ENCODE measurements around the gene IL27RA.

The IL27RA gene

DNA sequence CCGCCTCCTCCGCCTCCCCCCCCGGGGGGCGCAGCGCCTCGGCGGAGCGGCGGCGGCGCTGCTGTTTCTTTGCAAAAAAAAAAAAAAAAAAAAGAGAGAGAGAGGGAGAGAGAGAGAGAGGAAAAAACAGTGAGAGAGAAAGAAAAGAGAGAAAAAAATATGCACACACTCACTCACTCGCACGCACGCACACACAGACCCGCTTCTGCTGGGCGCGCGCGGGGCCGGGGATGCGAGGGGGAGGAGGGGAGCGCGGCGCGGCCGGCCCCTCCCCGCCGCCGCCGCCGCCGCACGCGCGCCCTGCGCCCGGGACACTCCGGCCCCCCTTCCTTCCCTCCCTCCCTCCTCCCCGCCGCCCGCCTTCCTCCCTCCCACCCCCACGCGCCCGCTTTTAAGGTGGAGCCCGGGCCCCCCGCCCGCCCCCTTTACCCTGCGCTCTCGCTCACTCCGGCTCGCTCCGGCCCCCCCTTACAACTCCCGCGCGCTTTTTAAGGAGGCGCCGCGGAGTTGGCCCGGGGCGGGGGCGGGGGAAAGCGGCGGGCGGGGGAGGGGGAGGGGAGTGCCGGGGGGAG, 59.0 kb downstream of the IL27RA start, which contains the start of gene SAMD1:
TSS of gene SAMD1 (minus strand) at position 243 of the 572 bp plus-strand sequence.
- peak; percentile 84 for DNase-seq

GRCh38 chr19:14091081-14091812, 59.7 kb downstream of the IL27RA start:
- peak; percentile 55 for DNase-seq

GRCh38 chr19:14091813-14092462, 60.4 kb downstream of the IL27RA start:
- DNase-seq: no peak

- no peak for DNase-seq
These were observed 61.7 kb downstream of the IL27RA start for GRCh38 chr19:14093117-14093823.

DNA sequence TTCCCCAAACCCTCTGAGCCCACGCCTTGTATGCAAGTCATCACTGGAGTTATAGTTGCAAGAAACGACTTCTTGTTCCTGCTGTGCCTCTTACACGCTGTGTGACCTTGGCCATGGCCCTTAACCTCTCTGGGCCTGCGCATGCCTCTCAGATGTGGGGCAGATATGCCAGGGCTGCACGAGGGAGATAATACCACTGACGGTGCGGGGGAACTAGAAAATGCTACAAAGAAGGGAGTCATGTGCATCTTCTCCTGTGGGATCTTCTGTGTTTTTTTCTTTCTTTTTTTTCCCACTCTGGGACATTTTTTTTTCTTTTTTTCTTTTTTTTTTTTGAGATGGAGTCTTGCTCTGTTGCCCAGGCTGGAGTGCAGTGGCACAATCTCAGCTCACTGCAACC, 63.3 kb downstream of the IL27RA start:
- no peak for DNase-seq

GRCh38 chr19:14096272-14096992, 64.9 kb downstream of the IL27RA start:
- no peak for DNase-seq

DNA sequence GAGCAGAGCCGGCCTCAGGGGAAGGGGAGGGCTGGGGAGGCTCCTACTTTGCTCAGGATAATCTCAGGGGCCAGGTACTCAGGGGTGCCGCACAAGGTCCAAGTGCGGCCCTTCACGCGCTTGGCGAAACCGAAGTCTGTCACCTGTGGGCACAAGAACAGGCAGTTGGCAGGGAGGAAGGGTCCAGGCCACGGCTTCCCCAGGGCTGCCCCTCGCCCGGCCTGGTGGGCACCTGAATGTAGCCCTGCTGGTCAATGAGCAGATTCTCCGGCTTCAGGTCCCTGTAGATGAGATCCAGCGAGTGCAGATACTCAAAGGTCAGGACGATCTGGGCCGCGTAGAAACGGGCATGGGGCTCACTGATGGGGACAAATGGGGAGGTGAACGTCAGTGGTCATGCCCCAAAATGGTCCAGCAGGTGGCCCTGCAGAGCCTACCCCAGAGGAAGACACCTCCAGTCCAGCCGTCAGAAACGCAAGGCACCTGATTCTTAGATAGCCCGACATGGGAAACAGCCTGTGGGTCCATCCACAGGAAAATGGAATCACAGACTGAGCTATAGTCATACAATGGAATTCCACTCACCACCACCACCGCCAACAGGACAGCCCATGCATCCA, 66.1 kb downstream of the IL27RA start:
- DNase-seq: no peak

DNA sequence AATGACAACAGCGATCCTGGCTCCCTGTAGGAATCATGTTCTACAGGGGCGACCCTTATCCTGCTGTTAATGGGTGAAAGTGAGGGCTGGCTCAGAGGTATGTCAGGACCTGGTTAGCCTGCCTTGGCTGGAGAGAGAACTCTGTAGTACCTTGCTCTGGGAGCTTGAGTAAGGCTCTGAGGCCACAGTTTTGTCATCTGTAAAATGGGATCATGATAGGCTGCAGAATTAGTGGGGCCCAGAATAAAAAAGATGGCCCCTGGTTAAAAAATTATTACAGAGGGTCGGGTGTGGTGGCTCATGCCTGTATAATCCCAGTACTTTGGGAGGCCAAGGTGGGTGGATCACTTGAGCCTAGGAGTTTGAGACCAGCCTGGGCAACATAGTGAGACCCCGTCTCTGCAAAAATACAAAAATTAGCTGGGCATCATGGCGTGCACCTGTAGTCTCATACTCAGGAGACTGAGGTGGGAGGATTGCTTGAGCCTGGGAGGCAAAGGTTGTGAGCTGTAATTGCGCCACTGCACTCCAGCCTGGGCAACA, 69.5 kb downstream of the IL27RA start:
- no peak for DNase-seq

DNA sequence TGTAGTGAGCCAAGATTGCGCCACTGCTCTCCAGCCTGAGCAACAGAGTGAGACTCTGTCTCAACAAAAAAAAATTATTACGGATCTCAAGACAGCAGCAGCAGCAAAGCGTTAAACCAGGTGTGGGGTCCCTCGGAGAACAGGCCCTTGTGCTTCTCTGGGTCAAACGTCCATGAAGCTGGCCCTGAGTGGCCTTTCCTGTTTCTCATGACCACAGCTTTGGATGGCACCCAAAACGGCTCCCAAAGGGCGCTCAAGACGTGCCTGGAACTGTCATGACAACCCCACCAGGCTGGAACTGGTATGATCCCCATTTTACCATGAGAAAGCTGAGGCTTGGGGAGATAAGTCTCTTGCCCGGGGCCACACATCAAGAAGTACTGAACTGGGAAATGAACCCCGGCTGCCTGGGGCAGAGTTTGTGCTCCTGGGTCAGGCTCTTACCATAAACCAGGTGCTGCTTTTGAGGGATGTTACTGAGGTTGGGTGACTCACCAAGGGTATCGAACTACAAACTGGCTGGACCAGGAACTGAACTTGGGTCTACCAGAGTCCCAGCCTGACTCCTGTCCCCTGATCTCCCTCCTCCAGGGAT, 70.6 kb downstream of the IL27RA start:
- no peak for DNase-seq

GRCh38 chr19:14102756-14103155, 71.2 kb downstream of the IL27RA start:
- DNase-seq: no peak

Measured in activated T-cell treated with anti-CD3 and anti-CD28 coated beads for 4 hours (primary cell).